Activated gamma-delta T cell treated with anti-CD3 and anti-CD28 coated beads, Interleukin-2, amount 50 U/mL, for 16 hours (primary cell): ENCODE data around the gene PRKG1.

Source experiments
- DNase-seq: peaks from one replicate; pipeline ENCODE4 v3.0.0-alpha.2; 2020; ENCODE audit warnings: low read depth

PRKG1 gene

DNA sequence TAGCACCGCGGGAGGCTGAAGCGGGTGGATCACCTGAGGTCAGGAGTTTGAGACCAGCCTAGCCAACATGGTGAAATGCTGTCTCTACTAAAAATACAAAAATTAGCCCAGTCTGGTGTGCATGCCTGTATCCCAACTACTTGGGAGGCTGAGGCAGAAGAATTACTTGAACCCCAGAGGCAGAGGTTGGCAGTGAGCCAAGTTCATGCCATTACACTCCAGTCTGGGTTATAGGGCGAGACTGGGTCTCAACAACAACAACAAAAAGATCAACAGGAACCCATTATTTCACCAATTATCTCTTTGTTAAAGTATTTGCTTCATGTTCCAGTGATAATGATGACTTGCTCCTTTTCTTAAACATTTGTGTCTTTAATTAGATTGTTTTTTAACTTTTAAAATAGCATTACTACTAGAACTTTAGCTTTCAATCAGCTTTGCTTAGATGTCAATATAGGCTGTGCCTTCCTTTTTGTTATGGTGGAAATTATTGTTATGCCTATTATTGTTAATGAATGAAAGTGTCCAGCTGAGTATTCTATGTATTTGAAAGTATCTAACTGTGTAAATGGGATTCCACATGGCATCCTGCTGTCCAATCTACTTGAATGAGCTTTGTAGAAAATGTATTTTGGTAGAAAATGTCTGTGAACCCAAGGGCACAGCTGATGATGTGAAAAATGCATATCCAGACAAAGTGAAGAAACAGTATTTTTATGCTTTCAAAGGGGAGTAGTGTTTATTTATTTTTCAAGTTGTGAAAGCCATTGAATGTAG, 686.8 kb downstream of the PRKG1 start:
- DNase-seq: no peak

DNA sequence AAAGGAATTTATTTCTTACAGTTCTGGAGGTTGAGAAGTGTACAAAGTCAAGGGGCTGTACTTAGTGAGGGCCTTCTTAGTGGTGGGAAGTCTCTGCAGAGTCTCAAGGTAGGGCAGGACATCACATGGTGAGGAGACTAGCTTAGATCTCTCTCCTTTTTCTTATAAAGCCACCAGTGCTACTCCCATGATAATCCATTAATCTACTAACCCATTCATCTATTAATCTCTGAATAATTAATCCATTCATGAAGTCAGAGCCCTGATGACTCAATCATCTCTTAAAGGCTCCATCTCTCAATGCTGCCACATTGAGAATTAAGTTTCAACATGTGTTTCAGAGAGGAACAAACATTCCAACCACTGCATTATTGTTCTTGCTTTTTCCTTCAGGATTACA, 689.5 kb downstream of the PRKG1 start:
- DNase-seq: no peak

DNA sequence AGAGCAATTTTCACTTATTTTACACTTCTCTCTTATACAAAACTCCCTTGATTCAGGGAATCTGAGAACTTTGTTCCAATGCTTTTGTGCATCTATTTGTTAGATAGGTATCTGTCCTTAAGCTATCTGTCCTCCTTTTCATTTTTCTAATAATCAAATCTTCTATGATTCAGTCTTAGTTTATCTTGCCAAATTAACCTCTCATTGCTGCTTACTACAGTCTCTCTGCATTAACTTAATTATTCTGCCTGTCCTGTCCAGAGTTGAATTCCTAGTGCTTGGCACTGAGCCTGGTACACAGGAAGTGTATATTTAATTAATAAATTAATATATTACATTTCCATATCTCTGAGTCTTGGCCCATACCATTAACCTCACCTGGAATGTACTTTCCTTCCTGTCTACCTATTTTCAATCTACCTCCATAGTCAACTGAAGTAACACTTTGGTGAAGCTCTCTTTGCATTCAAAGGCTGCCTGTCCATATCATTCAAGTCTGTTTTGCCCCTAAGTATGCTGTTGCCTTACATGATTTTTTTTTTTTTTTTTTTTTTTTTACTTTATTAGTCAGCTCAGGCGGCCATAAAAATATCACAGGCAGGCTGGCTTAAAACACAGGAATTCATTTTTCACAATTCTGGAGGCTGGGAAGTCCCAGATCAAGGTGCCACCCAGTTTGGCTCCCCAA, 691.1 kb downstream of the PRKG1 start:
- DNase-seq: no peak

DNA sequence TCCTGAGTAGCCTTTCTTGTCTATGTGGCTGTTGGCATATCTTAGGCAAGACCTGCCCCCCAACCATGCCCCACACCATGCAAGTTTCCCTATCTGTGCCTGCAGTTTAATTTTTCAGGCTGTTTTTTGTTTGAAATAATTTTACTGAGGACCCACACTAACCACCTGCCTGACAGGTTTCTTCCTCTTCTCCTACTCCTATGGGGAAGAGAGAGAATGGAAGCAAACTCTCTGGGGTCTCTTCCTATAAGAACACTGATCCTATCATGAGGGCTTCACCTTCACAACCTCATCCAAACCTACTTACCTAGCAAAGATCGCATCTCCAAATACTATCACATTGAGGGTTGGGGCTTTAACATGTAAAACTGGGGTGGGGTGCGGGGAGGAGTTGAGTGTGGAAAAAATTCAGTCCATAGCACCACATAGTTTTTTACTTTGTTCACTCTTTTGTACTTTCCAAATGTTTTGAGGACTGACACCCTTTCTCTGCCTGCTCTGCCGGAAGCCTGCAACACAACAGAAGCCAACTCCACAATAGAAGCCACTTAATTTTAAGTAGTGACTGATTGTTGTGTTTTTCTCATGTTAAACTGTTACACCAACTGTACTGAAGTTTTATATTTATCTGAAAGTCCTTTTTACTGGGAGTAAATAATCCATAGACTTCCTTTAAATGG, 692.3 kb downstream of the PRKG1 start:
- DNase-seq: no peak

DNA sequence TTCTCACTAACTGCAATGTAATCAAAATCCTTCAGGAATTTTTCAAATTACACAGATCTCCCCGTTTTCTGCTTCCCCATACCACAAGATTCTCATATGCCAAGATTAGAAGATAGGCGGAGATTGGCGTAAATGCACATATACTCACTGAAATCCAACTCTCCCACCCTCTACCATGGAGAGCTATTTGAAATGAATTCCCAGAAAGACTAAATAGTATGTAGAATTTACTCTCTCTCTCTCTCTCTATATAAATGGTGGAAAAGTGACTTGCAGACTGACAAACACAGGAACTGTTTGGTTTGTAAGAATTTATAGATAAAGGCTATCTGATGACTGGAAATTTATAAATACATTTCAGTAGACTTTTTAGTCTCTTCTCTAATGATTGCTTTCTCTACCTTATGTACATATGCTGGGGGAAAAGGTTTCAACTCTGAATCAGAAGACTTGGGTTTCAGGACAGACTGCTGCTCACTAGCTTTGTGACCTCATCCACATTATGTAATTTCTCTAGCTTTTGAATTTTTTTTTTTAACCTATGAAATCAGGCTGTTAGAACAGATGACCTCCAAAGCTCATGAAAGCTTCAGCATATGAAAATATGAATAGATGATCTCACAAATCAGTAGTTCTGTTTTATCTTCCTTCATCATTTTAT, 692.9 kb downstream of the PRKG1 start:
- no peak for DNase-seq

DNA sequence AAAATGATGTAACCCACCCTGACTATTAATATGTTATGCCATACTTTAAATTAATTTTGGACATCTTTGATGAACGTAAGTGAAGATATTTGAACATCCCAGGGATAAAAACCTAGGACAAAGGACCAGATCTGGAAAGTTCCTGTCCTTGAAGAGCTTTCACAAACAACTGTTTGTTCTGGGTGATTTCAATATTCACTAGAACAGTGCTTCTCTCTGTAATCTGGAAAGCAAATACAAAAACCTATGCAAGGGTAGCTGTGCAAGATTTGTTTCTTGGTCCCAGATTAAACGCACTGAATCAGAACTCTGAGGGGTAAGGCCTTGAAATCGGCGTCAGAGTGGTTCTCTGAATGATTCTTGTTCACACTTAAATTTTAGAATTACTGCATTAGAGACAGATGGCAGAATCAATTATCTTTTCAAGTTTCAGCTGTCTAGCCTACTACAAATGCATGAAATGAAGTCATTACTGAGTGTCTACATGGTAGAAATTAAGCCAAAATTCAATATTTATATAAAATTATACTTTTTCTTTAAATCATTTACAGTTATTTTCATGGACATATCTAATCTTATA, 694.7 kb downstream of the PRKG1 start:
- DNase-seq: no peak

DNA sequence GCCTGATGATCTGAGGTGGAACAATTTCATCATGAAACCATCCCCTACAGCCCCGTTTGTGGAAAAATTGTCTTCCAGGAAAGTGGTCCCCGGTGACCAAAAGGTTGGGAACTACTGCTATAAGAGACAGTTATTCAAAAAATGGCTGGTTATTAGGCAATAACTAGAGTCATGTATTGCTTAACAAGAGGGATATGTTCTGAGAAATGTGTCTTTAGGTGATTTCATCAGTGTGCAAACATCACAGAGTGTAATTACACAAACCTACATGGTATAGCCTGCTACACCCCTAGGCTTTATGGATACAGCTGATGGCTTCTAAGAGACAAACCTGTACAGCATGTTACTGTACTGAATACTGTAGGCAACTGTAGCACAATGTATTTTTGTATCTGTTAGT, 696.4 kb downstream of the PRKG1 start:
- DNase-seq: no peak

DNA sequence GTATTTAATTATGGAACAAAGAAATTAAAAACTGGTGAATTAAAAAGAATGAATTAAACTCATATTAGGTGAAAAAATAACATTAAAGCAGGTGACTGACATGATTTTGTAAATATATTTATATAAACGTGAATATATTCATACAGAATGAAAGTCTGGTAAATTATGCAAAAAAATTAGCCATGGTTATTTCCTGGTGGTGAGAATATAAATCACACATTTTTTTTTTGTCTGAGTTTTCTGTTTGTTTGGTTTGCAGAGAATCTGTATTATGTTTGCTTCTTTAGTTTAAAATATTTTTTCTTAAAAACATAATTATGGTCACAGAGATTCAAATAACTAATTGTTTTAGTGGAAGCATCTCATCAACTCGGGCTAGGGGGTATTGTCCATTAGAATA, 698.1 kb downstream of the PRKG1 start:
- DNase-seq: no peak

DNA sequence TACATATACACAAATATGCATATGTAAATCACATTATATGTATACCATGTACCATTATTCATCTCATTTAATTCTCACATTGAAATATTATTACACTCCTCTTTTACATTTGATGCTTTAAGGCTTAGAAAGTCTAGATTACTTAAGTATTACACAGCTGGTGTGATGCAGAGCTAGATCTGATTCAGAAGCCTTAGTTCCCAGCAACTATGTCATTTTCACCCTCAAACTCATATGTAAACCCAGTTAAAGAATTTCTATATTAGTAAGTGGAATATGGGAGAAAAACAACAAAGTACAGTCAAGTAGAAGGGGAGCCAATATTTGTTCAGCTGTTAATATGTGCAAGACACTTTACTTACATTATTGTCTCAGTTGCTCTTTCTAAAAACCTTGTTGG, 699.4 kb downstream of the PRKG1 start:
- no peak for DNase-seq

DNA sequence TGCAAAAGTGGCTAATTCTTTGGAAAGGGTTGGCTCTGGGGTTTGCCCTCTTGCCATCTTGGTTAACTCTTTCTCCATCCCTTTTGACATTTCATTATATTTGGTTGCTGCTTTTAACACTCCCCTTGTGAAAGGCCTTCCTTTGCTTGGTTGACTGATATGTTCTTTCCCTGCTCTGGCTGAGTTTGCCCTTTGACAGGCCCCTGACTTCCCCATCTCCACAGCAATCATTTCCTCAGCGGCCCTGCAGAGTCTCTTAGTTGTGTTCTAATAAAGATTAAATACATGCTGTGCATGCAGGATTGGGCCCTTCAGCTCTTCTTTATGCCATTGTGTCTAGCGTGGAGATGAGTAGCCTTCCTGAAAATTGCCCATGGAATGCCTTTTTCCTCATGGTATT, 709.7 kb downstream of the PRKG1 start:
- DNase-seq: no peak

DNA sequence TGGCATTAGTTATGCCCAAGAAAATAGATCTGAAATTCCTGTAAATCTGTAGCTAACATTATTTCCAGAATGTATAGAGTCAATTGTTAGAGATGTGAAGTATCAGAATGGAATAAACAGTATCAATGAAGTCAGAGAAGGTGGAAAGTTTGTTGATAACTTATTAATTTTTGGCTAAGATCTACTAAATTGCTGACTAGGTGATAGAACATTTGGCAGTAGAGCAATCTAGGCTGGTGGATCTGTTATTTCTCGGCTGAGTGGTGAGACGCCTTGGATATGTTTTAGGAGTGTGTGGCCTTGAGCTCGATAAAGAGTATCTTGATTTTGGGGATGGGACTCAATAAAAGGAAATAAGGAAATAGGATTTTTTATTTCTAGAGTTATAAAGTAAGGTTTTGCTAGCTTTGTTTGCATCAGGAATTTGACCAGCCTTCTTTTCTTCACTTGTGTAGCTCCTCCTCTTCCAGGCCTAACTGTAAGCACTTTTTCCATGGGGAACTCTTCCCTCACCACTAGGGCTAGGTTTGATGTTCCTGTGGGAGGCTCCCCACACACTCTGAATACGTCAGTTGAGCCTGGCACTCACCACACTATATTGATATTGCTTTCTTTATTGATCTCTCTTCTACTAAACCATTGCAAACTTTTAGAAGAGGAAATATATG, 711.9 kb downstream of the PRKG1 start:
- DNase-seq: no peak

DNA sequence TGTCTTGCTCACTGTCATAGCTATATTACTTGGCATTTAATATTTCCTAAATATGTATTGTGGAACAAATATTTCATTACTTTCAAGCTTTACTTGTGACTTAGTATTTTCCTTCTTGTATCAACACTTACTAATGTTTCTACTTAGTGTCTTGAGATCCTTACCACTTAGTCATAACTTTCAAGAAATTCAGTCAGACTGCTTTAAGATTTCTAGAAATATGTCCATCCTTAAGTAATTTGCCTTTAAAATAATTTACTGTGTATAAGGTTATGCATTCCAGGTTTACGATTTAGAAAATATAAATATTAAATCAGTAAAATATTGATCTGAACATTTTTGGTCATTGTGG, 712.4 kb downstream of the PRKG1 start:
- no peak for DNase-seq

DNA sequence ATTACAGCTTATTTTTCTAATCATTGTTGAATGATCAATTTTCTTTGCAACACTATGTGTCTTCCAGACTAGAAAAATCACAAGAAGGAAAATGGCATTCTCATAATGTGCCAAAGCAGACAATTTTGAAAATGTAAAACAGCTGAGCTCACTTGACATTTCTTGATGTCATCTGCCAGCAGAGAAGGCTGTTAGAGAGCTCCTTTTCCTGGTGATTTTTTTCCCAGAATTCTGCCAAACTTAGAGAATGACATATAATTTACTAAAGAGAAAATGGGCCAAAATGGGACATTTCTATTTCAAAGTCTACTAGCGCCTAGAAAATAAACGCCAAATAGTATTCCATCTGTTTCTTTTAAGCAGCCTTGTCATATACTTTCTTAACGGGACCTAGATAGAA, 714.0 kb downstream of the PRKG1 start:
- DNase-seq: no peak

DNA sequence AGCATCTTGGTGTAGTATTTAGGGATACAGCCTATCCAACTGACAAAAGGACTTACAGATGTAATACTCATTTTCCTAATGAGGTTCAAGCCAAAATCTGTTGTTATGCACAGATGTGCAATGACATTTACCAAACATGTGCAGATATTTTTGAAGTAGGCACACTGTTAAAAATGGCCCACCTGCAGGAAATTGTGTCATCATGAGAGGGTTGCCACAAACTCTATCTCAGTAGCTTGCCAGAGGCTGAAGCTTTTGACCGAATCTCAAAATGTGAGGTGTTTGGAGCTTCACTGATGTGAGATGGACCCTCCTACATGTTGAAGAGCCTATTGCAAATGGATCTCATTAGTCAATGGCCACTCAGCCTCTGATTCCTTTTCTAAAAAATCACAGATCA, 714.8 kb downstream of the PRKG1 start:
- DNase-seq: no peak

DNA sequence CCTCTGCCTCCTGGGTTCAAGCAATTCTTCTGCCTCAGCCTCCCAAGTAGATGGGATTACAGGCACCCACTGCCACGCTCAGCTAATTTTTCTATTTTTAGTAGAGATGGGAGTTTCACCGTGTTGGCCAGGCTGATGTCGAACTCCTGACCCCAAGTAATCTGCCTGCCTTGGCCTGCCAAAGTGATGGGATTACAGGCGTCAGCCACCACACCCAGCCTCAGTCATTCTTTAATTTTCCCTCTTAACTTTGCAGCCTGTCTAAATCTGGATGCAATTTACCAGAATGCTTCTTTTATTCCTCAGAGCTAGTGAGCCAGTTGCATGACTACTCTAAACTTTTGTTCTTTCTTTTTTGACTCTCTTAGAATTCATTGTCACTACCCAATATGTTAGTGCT, 715.6 kb downstream of the PRKG1 start:
- DNase-seq: no peak

DNA sequence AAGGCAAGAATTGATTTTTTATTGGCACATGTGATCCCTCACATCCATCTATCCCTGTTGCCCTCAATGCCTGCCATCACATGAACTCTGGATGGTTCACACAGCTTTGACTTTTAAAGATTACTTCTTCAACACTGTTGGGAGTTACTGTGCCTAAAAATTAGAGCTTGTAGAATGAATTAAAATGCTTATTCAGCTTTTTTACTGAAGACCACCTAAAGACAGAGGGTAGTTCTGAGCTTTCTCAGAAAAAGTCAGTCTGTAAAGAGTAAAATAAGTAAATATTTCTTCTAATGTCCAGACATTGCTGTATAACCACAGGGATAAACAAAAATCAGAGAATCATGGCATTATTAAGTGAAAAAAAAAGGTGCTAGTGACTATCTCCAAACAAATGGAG, 718.4 kb downstream of the PRKG1 start:
- no peak for DNase-seq

DNA sequence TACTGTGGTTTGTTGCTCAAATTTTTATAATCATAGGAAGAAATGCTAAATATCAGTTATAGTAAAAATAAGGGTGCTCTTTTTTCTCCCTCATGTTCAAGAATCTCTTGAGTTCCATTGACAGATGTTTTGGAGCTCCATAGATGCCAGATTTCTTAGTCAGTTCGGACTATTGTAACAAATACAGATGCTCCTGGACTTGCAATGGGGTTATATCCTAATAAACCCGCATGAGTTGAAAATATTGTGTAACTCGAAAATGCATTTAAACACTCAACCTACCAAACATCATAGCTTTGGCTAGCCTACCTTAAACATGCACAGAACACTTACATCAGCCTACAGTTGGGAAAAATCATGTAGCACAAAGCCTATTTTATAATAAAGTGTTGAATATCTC, 725.8 kb downstream of the PRKG1 start:
- no peak for DNase-seq

DNA sequence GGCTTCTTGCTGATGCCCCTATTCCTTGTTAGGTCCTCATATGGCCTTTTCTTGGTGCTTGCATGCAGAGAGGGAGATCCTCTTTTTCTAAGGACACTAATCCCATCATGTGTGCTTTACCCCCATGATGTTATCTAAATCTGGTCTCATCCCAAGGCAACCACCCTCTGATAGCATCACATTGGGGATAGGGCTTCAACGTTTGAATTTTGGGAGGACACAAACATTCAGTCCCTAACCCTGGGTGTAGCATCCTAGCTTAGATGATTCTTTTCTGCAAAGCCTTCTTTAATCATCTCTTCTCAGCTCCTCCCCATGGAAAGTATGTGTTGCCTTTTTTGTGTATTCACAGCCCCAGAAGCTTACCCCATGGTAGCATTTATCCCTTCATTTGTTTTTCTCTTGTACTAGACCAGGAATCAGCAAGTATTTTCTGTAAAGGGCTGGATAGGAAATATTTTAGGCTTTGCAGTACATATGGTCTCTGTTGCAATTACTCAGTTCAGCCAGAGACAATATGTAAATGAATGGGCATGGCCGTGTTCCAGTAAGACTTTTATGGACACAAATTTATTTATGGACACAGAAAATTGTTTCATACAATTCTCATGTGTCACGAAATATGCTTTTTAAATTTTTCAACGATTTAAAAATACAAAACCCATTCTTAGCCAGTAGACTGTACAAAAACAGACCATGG, 726.6 kb downstream of the PRKG1 start:
- no peak for DNase-seq

DNA sequence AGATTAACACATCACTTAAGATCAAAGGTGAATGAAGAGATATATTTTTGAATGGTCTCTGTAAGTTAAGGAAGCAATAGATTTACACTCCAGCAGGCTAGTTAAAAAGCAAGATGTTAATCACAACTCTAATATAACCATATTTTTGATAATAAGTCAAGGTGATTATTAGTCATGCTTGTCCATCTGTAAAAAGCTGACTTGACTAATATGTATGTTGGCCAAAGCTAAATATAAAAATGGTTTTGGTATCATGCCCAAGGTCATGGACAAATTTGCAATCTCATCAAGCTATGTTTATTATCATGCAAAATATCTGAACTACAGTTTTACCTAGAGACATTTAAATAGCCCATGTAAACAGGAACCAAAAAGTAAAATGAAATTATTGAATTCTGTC, 727.7 kb downstream of the PRKG1 start:
- DNase-seq: no peak

DNA sequence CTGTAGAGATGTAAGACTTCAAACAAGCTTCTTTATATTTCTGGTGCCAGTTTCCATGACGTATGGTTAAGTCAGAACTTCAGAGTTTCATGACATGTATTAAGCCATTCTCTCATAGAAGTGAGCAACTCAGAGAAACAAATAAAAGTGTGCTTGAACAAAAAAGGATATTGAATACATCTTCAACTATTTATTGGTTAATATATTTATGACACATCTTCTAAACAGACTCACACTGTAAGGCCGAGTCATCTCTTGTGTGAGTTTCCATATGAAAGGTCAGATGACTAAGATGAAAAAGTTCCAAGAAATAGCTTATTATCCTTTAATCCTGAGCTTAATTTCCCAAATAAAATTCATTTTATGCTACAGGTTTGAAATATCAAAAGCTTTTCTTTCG, 730.6 kb downstream of the PRKG1 start:
- DNase-seq: no peak

DNA sequence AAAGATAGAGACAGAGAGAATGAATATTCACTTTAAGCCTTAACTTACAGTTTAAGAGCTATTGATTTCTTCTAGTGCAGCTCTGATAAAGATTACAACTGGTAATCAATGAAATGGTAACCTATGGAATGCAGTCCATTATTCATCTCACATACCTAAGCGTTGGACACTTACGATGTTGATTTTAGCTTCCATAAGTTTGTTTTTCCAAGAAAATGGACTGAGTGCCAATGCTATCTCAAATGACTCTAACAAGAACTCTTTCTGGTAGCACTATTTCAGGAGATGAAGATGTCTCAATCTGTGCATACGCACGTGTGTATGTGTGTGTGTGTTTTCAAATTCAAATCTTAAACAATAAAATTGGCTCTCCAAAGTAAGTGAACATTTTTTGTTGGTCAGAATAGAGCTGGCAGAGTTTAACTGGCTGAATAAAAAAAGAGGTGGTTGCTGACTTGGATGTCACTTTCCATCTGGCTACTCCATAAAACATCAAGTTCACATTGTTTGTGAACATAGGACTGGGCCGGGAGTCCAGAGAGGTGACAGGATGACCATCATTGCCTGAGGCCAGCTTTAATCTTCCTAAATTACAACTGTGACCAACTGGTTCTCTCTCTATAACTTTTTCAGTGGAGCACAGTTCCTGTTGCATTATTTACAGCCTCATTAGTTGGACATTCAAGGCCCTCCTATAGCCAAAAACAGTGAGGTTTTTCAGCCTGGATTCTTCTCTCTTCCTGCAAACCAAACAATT, 732.0 kb downstream of the PRKG1 start:
- no peak for DNase-seq
